Kidney (tissue), 14 donors: ENCODE data around the gene SLC6A11. TPM values are rescaled to one million over a fixed set of nuclear protein-coding genes. Genes with fewer than 3 reads are reported as not detected.

Source experiments
- DNase-seq, 5 donors: peaks; one replicate each; pipeline ENCODE4 v3.0.0-alpha.2; 2013 to 2020
- FAIRE-seq: peaks from 2 replicates; lab custom pipeline; 2012; peaks lifted over from hg19 to GRCh38; lab: Jason Lieb, UNC
- H3K27ac ChIP-seq, 2 donors: one replicate each; pipeline ENCODE4 v1.7.0; 2013; ENCODE audit warnings: low read depth in 2 of 2, low read length in 2 of 2, inconsistent platforms in 1 of 2
- H3K27me3 ChIP-seq: one replicate; pipeline ENCODE4 v1.7.1; 2013; ENCODE audit warnings: low read length, inconsistent platforms; ENCODE audit not compliant: control insufficient read depth, insufficient read depth
- H3K36me3 ChIP-seq, 3 donors: one replicate each; pipeline versions ENCODE4 v1.7.0 to v1.7.1; 2013; ENCODE audit warnings: low read length in 3 of 3, control low read depth in 1 of 3, inconsistent platforms in 1 of 3; ENCODE audit not compliant: insufficient read depth in 3 of 3, control insufficient read depth in 2 of 3
- H3K4me1 ChIP-seq, 3 donors: one replicate each; pipeline versions ENCODE4 v1.7.0 to v1.7.1; 2013; ENCODE audit warnings: low read length in 3 of 3, inconsistent platforms in 1 of 3, low read depth in 1 of 3; ENCODE audit not compliant: control insufficient read depth in 2 of 3, insufficient read depth in 2 of 3
- H3K4me3 ChIP-seq, 3 donors: one replicate each; pipeline versions ENCODE4 v1.7.0 to v1.8.1; 2013; ENCODE audit warnings: low read length in 3 of 3, control low read depth in 1 of 3, inconsistent platforms in 1 of 3
- H3K9ac ChIP-seq, 3 donors: one replicate each; pipeline versions ENCODE4 v1.7.0 to v1.7.1; 2013; ENCODE audit warnings: low read length in 3 of 3, control low read depth in 1 of 3, inconsistent platforms in 1 of 3
- H3K9me3 ChIP-seq, 3 donors: one replicate each; pipeline versions ENCODE4 v1.7.0 to v1.7.1; 2013; ENCODE audit warnings: low read length in 3 of 3, control low read depth in 1 of 3, inconsistent platforms in 1 of 3; ENCODE audit not compliant: control insufficient read depth in 2 of 3, insufficient read depth in 1 of 3
- CTCF ChIP-seq: IDR thresholded peaks from 3 replicates; pipeline ENCODE4 v1.5.1; 2012; ENCODE audit warnings: mild to moderate bottlenecking, moderate library complexity, borderline replicate concordance; ENCODE audit not compliant: insufficient read depth; ENCODE audit errors: extremely low read depth
- intact Hi-C: fragments of 100-400 bp; cut with DNase I; formaldehyde crosslinking; loops from one replicate; pipeline ENCODE4 v1.11.1; 2022
- polyA plus RNA-seq: library from polyadenylated mRNA; stranded (reverse); fragments of 350-450 nt; fragmentation: Illumina TruSeq; extraction: RNeasy Lipid Tissue Mini Kit (QIAGEN cat#74804); gene quantifications from one replicate; pipeline ENCODE4 v1.2.3, GENCODE V29; 2014; ENCODE audit warnings: low read depth, low replicate concordance; ENCODE audit not compliant: insufficient read depth
- total RNA-seq: library from RNA; stranded (reverse); fragmentation: NEBNext Ultra II Directional; extraction: Animal tissue kit (Norgen Biotek cat#: 25700); gene quantifications from one replicate; pipeline ENCODE4 v1.2.1, GENCODE V29; 2021
- donor health status: control.
- donor health status: control.
- donor health status: control.
- donor health status: control.
- donor health status: control.
- donor health status: DM: yes; HTN: yes; CAD: no.
- donor health status: Normal renal cell carcinoma (clear cell type).

Gene SLC6A11
- total and polyA plus RNA-seq, 2 donors from 2014 or later = 0.38 TPM; not detected in 1

- no peak for TF ChIP-seq CTCF
- FAIRE-seq = no peak
- DNase-seq = peak in 1 of 5 donors; percentile 53
These were observed 117.9 kb downstream of the SLC6A11 start for GRCh38 chr3:10933805-10934481.

GRCh38 chr3:10935028-10935427 is 119.0 kb downstream of the SLC6A11 start:
- Histone ChIP-seq H3K27me3 (no peaks in the 10 kb centered on the region), H3K9ac (no peak overlapping the region), H3K27ac (no peak overlapping the region), H3K9me3 (no peaks in the 10 kb centered on the region), H3K36me3 (no peaks in the 10 kb centered on the region), H3K4me1 (no peaks in the 10 kb centered on the region), H3K4me3 (no peak overlapping the region)
- DNase-seq (peak in 1 of 5 donors; percentile 42), FAIRE-seq (no peak)
- no peak for TF ChIP-seq CTCF
- intact Hi-C loops = no loop called here

More at GRCh38 chr3:10933805-10934481, 117.9 kb downstream of the SLC6A11 start:
- intact Hi-C loops = no loop called here
- Histone ChIP-seq H3K27ac (no peak overlapping the region), H3K9ac (no peak overlapping the region), H3K27me3 (no peaks in the 10 kb centered on the region), H3K4me3 (no peak overlapping the region), H3K4me1 (no peaks in the 10 kb centered on the region), H3K36me3 (no peaks in the 10 kb centered on the region), H3K9me3 (no peaks in the 10 kb centered on the region)

GRCh38 chr3:10935846-10936631 is 120.0 kb downstream of the SLC6A11 start:
- DNase-seq (peak in 1 of 5 donors; percentile 39), FAIRE-seq (no peak)
- Histone ChIP-seq H3K27ac (no peak overlapping the region), H3K9ac (no peak overlapping the region), H3K4me1 (no peaks in the 10 kb centered on the region), H3K36me3 (no peaks in the 10 kb centered on the region), H3K9me3 (no peaks in the 10 kb centered on the region), H3K4me3 (no peak overlapping the region), H3K27me3 (no peaks in the 10 kb centered on the region)
- intact Hi-C loops = no loop called here
- TF ChIP-seq CTCF = no peak
